Cortex of kidney (tissue), 1 donor: Measurements from ENCODE around the gene SMLR1.

ENCODE experiments used
- DNase-seq: peaks from one replicate; lab custom pipeline; 2025; lab: John Stamatoyannopoulos, UW

SMLR1 gene

GRCh38 chr6:130824978-130825694 is 2.1 kb upstream of the SMLR1 start:
- DNase-seq: no peak

DNA sequence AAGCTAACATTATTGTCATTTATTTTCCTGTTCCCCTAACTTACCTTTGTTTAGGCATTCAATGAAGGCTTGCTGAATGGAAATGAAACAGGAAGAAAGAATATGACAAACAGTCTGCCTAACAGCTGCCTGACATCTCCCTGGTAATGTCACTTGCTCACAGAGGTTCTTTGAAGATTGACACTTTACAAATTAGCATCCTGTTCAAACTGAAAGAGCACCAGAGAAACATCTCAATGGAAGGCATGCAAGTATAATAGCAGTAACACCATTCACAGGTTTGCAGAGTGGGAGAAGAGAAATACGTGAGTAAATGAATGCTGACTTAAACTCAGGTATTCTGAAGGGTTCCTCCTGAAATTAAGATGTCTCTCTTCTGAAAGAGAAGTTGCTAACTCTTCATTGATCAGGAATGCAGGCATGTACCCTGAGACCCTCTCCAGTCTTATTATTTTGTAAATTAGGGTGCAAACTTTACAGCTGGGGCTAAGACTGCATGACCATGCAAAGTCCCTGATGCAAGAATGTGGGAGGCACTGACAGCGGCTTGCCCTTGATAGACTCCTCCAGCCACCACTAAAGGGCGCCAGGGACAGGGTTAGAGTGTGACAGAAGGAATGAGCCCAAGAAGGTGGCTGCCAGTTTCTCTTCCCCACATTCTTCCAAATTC is 1.3 kb upstream of the SMLR1 start:
- no peak for DNase-seq

- no peak for DNase-seq
Measured at GRCh38 chr6:130826442-130827246, 562 bp upstream of the SMLR1 start.

DNA sequence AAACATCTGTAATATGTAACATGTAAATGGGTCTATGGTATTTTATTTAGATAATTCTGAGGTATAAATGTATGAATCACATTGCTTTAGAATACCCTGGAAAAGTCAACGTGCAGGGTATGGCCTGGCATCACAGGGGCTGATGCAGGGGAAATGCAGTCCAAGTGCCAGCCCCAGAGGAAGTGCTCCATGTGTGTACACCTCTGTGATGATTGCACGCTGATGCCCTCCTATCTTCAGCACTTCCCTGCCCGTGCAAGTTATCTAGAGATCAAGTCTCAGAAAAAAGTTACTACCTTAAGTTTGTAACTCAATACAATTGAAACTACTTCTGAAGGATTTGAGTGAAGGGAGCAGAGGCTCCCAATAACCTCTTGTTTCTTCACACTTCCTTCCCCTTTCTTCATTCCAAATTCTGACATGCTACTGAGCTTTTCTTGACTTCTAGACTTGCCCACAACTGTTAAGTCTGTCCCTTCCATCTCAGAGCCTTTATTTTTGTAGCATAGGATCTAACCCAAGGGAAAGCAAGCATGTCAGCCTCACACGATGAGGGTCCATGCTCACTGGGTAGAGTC is 2.2 kb downstream of the SMLR1 start:
- DNase-seq: no peak

- DNase-seq: no peak
Measured at GRCh38 chr6:130831607-130832006, 4.4 kb downstream of the SMLR1 start.

DNA sequence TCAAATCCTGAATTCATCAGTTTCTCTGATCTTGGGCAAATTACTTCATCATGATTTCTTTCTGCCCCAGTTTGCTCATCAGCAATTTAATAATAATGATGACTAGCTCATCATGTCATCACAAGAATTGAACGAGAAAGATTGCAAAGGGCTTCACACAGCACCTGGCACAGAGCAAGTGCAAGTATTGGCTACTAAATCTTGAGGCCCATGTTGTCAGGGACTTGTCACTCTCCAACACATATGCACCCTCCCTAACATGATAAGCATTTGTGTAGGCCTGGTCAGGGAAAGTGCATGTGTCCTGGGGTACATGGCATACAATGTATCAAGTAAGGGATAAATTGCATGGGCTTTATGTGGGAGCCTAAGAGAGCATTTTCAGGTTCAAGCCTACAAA is 6.4 kb downstream of the SMLR1 start:
- no peak for DNase-seq

DNA sequence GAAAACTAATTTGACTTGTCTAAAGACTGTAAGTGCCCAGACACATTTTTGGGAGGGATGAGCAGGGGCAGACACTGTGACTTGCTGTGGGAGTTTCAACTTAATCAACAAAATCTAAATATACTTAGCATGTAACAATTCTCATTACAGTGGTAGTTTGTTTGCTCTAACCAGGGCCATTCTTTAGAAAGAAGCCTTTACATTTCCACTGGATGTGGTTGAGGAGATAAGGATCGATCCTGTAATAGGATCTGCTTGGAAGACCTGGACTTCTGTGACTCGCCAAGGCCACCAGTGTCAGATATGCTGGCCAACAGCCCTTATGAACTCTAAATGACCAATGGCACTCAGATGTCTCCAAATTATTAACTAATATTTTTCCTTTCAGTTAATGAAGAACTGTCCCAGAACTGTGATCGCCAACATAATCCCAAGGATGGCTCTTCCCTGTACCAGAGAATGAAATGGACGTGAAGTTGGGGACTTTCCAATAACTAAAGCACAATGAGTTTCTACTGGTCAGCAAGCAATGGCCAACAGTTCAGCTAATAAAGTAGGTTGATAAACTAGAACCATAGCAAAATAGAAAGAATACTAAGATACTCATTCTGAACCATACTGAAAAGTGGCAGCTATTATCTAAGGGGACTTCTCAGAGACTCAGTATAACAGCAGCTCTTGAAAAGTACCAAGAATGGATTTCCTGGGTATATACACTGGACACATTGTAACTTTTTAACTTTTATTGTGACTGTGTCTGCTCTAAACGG is 7.5 kb downstream of the SMLR1 start:
- no peak for DNase-seq

DNA sequence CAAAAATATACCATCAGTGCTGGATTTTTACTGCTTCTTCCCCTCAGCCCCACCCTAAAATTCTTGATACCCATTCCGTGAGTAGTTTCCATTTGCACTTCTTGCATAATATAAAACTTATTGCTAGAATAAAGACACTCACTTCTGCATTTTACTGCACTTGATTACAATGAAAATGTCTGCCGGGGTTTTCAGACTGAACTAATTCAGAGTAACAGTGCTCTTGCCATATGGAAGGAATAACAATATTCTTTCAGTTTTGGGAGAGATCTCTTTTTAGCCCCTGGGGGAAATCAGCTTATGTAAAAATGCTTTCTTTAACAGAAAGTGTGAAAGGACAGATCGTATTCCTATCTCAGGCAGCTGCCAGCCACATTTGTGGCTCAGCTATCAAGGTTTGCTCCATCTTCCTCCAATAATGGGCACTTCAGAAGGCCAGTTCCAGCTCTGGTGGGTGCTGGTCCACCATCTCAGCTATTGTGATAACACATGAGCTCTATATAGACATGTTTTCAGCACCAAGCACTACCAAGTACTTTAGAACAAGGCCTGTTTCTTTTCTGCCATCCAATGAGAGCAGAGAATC is 8.9 kb downstream of the SMLR1 start:
- no peak for DNase-seq

- no peak for DNase-seq
Measured at GRCh38 chr6:130837067-130837466, 9.9 kb downstream of the SMLR1 start.

- no peak for DNase-seq
Measured at GRCh38 chr6:130838250-130838860, 11.1 kb downstream of the SMLR1 start.

DNA sequence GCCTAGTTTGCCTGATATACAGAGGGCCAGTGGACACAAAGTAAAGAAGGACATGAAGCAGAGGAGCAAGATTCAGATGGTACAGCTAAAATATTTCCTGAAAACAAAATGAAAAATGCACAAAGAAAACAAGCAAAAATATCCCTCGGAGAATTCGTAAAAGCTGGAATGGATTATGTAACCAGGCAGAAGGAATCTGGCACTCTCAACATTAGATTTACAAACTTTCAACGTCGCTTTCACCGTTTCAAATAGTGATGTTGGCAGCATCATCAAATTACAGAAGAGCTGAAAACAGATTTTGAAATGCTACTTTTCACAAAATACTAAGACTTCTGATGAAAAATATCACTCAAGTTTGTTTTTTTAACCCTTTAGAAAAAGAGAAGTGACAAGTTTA is 11.7 kb downstream of the SMLR1 start:
- no peak for DNase-seq

- DNase-seq: no peak
Measured at GRCh38 chr6:130839379-130839778, 12.2 kb downstream of the SMLR1 start.

- DNase-seq: no peak
Measured at GRCh38 chr6:130840050-130840449, 12.8 kb downstream of the SMLR1 start.

DNA sequence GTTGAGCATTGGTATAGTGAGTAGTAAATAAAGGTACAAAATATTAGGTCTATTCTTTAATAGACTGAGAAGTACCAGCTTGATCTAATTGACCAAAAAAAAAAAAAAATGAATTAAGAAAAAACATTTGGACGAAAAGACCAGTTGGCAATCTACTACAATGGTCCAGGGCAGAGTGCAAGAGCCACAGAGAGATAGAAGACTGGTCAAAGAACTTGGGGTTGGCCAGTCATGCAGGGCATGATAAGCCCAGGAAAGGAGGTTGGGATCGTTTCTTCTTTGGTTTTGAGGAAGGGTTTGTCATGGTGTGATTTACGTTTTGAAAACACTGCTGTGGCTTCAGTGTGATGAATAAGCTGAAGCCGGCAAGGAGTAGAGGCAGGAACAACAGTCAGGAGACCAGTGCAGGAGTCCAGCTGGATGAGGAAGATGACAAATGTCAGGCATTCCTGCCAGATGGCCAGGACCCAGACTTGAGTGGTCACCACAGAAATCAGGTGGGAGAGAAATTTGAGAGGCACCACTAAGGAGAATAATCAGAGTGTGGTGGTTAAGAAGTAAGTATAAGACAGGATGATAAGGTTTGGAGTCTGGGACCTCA is 14.0 kb downstream of the SMLR1 start:
- no peak for DNase-seq

DNA sequence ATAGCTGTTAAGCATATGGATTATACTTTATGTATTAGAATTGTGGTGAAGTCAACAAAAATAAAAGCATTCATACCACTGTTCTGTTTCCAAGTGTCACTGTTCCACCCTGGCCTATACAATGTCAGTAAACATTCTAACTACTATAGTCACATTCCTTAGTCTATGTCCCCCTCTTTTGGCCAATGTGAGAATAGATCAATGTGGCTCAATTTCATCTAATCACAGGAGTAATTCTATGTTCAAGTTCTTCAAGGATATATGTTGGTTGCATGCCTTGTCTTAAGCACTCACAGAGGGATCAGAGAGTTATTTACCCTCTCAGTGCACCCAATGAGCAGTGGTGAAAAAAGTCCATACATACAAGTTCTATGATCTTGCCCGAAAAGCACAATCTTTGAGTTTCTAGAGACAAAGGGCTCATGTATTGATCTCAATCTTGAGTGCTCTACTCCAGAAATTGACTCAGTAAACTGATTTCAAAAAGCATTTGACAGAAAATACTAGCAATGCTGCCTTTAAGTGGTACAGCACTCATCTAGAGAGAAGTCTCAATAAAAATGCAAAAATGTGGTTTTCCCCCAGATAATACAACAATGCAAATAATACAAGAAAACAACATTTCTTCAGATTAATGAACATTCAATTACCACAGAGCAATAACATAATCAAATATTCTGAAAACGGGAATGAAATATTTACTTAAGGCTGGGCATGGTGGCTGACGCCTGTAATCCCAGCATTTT is 16.5 kb downstream of the SMLR1 start:
- no peak for DNase-seq

GRCh38 chr6:130846501-130846900 is 19.3 kb downstream of the SMLR1 start:
- DNase-seq: no peak

- DNase-seq: no peak
Measured at GRCh38 chr6:130847001-130847910, 20.1 kb downstream of the SMLR1 start.

DNA sequence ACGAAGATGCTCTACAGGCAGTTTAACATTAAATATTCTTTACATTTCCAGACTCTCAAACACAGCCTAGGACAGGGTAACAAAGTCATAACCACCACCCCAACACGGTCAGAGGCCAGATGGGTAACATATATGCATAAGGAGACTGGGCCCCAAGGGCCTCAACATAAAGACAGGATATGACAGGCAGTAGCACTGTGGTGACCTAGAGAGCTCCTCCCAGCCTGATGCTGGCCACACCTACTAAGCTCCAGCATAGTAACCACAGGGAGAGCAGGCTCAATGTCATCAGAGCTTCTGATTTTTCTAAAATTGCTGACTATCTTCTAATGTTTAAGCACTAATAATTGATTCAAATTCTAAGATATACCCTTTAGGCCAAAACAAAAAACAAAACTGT is 21.7 kb downstream of the SMLR1 start:
- no peak for DNase-seq

- no peak for DNase-seq
Measured at GRCh38 chr6:130849594-130849993, 22.4 kb downstream of the SMLR1 start.
